ENCODE measurements around the gene APRT. TPM values are rescaled to one million over a fixed set of nuclear protein-coding genes. Genes with fewer than 3 reads are reported as not detected.

The APRT gene
- total and polyA plus RNA-seq, 2 of the 4 experiments (the other 2 are of a cell fraction), result 40.5 to 157 TPM

DNA sequence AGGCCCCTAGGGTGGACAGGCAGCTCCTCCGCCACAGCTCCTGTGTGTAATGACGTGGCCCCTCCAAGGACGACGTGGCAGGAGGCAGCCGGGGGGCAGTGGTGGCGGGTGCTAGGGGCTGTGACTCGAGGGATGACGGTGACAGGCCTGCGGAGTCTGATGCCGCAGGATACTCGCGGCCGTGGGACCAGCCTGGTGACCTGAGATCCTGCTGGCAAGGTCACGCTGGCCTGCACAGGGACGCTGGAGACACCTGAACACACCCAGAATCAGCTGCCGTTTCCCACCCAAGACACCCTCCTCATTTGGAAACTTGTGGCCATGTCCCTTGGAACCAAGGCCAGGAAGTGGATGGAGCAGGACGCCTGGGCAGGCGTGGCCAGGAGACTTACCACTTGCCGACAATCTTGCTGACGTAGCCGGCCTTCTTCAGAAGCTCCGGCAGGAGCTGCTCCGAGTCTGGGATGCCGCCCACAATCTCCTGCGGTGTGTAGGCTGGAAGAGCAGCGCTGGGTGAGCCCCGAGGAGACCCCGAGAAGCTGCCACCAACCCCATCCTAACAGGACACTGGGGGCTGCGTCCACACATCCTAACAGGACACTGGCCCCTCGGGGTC lies 29.0 kb upstream of the APRT start:
- Histone ChIP-seq H3K56ac (ENCODE audit: extremely low read depth, insufficient read depth, low read length) (no peak overlapping the region), H3K9me1 (ENCODE audit: insufficient read depth, low read length) (no peaks in the 10 kb centered on the region), H3K4me1 (ENCODE audit: control insufficient read depth, insufficient read depth, low read length) (no peaks in the 10 kb centered on the region), H3K27me3 (ENCODE audit: control insufficient read depth, insufficient read depth, low read length) (no peaks in the 10 kb centered on the region), H4K5ac (ENCODE audit: low read depth, low read length) (no peak overlapping the region), H3K18ac (ENCODE audit: low read depth, low read length) (no peak overlapping the region), H4K20me1 (ENCODE audit: insufficient read depth, low read length) (peaks cover 8% of the 10 kb centered on the region; the same call in 1 of the 2 replicates), H3K4me3 (ENCODE audit: insufficient read depth, low read depth, low read length) (no peak overlapping the region), H3K27ac (ENCODE audit: insufficient read depth, low read length) (no peak overlapping the region), H3K14ac (replicated peaks; ENCODE audit: low read depth, low read length) (no peak overlapping the region), H2AK5ac (ENCODE audit: low read depth, low read length) (no peak overlapping the region), H3K9ac (ENCODE audit: low read depth, low read length) (no peak overlapping the region), H2BK15ac (ENCODE audit: low read depth, low read length) (no peak overlapping the region), H3K79me1 (ENCODE audit: low read depth in 1 of 2, low read length in 2 of 2) (peaks cover under 1 to 4% of the 10 kb centered on the region in 2 experiments; a peak in 2 of 4 replicates), H3K36me3 (ENCODE audit: control insufficient read depth, insufficient read depth, low read length) (peaks cover 31% of the 10 kb centered on the region), H3K9me3 (ENCODE audit: control insufficient read depth, insufficient read depth, low read length) (no peaks in the 10 kb centered on the region), H4K8ac (ENCODE audit: low read depth in 2 of 2, low read length in 2 of 2) (no peak overlapping the region), H2BK120ac (ENCODE audit: low read depth, low read length) (no peak overlapping the region), H3K4ac (ENCODE audit: low read depth, low read length) (no peak overlapping the region), H2AK9ac (replicated peaks; ENCODE audit: low read depth, low read length, poor library complexity) (no peak overlapping the region), H4K91ac (ENCODE audit: insufficient read depth, low read depth, low read length) (no peak overlapping the region), H3K23ac (ENCODE audit: low read depth, low read length) (no peak overlapping the region), H2AFZ (replicated peaks; ENCODE audit: low read length, poor library complexity) (no peak overlapping the region), H2BK20ac (ENCODE audit: low read depth, low read length) (no peak overlapping the region), H2BK5ac (ENCODE audit: low read depth, low read length, poor library complexity, severe bottlenecking) (no peak overlapping the region), H3K4me2 (ENCODE audit: low read depth, low read length) (no peak overlapping the region)
- CTCF ChIA-PET, result no interaction called here
- POLR2A ChIA-PET (ENCODE audit: unreplicated experiment), result no interaction called here
- in situ Hi-C loops (cut with MboI; ENCODE audit: low sequenced_read_pairs) (no loop called here), dilution Hi-C loops (cut with HindIII; ENCODE audit: low sequenced_read_pairs, unreplicated experiment) (no loop called here), intact Hi-C loops (cut with micrococcal nuclease) (no loop called here)
- BruUV-seq (replicated peaks), result no TSS peak
- DNase-seq (no peak), ATAC-seq (ENCODE audit: low read depth) (no peak)
- WGBS, 2 experiments (ENCODE audit: extremely low coverage in 2 of 2, insufficient read length in 1 of 2), result 93% methylated on average over 17 of the region's 30 CpGs; no CpG with 5 or more reads in 1 of the 2 experiments
- no peak for TF ChIP-seq SMC3 (IDR thresholded peaks at IDR 0.05; ENCODE audit: low read depth, low read length)
- TF ChIP-seq MAFK (IDR thresholded peaks at IDR 0.05; ENCODE audit: low read depth, low read length), result no peak

Measured in IMR-90 (cell line).